HG02973 (cell line): ENCODE measurements around the gene TRAPPC5.

Source experiments
- ATAC-seq: cut with Tn5 transposase; IDR thresholded peaks from one replicate; pipeline ENCODE4 v1.9.1; 2021; ENCODE audit warnings: moderate library complexity; ENCODE audit not compliant: unreplicated experiment

TRAPPC5 gene

DNA sequence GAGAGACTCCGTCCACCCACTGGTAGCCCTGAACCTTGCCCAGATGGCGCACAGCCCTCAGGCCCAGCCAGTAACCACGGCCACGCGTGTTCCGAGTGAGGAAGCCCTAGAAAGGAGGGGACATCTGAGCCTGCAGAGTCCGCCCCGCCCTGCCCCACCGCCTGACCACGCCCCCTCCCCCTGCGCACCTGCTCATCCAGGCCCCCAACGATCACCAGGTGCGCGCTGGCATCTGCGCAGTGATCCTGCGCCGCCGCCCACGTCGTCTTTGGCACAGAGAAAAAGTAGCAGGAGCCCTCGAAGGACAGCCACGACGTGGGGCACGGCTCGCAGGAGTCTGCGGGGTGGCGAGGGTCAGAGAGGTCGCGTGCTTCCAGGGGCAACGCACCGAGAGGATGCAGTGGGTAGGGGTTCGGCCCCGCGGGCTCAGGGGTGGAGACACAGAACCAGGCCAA is 49.2 kb downstream of the TRAPPC5 start:
- no peak for ATAC-seq

- no peak for ATAC-seq
These were observed 49.9 kb downstream of the TRAPPC5 start for GRCh38 chr19:7730286-7731217.

- ATAC-seq, result no peak
These were observed 50.6 kb downstream of the TRAPPC5 start for GRCh38 chr19:7731218-7731595.

DNA sequence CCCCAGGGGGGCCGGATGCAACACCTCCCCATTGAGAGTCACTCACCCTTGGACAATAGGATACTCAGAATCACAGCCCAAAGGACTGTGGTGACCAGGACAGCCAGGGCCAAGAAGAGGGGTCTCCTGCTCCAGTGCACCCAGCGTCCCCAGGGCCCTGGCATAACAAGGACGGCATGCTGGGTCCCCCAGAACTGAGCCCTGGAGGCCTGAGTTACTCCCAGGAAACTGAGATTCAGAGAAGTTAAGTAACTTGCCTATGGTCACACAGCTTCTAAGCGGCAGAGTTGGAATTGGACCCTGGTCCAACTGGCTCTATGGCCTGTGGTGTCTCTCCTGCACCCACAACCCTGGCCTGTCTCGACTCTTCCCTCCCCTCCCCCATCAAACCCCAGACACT is 51.0 kb downstream of the TRAPPC5 start:
- ATAC-seq, result no peak

- no peak for ATAC-seq
These were observed 51.4 kb downstream of the TRAPPC5 start, which contains the start of gene CLEC4G for GRCh38 chr19:7732045-7732444. CLEC4G (minus strand) TSS chr19:7732110; CDS start chr19:7732102, 8 bp downstream.

DNA sequence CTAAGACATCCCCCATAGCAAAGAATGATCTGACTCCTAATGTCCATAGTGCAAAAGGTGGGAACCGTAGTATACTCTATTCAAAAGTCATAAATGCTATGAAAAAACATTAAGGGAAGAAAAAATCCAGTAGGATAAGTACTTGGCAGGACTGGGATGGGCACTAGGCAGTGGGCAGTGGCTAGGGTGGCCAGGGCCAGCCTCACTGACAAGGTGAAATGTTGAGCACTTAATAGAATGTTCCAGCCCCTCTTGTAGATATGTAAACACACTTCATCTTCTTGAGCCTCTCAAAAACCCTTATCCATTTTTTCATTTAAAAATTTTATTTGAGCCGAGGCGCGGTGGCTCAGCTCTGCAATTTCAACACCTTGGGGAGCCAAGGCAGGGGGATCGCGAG is 52.7 kb downstream of the TRAPPC5 start:
- no peak for ATAC-seq

GRCh38 chr19:7734220-7735203 is 53.9 kb downstream of the TRAPPC5 start:
- ATAC-seq, result no peak

GRCh38 chr19:7736148-7736547 is 55.5 kb downstream of the TRAPPC5 start:
- ATAC-seq, result no peak

DNA sequence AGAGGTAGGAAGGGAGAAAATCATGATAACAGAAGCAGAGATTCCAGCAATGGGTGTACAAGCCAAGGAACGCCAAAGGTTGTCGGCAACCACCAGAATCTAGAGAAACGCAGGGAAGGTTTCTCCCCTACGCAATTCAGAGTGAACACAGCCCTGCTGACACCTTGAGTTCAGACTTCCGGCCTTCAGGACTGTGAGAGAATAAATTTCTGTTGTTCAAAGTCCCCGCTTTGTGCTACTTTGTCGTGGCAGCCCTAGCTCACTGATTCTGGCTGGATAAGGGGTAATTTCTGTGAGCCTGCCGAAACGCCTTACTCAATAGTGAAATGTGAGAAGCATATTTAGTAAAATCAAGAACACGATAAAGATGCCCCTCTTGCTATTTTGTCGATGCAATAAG is 56.6 kb downstream of the TRAPPC5 start:
- no peak for ATAC-seq
